Tibial nerve (tissue), 4 donors: Measurements from ENCODE around the gene FGD3. TPM values are rescaled to one million over a fixed set of nuclear protein-coding genes. Genes with fewer than 3 reads are reported as not detected.

Experiments used
- DNase-seq, 2 donors: peaks; one replicate each; pipeline ENCODE4 v3.0.0-alpha.2; 2019; ENCODE audit warnings: low spot score in 2 of 2
- H3K27ac ChIP-seq, 4 donors: fragments of 200-600 bp; sonication (generic) in 3 of 4; one replicate each; pipeline ENCODE4 v1.5.1; 2017 to 2019; ENCODE audit warnings: mild to moderate bottlenecking in 1 of 4
- H3K27me3 ChIP-seq, 2 donors: fragments of 200-600 bp; sonication (generic) in 1 of 2; one replicate each; pipeline versions ENCODE4 v1.5.1 to v1.6.0; 2017 to 2019
- H3K36me3 ChIP-seq, 3 donors: fragments of 200-600 bp; sonication (generic); one replicate each; pipeline ENCODE4 v1.5.1; 2018 to 2019
- H3K4me1 ChIP-seq, 4 donors: fragments of 200-600 bp; sonication (generic) in 3 of 4; one replicate each; pipeline ENCODE4 v1.5.1; 2017 to 2019
- H3K4me3 ChIP-seq, 4 donors: fragments of 200-600 bp; sonication (generic) in 3 of 4; one replicate each; pipeline ENCODE4 v1.5.1; 2017 to 2019; ENCODE audit warnings: mild to moderate bottlenecking in 1 of 4, moderate library complexity in 1 of 4
- H3K9me3 ChIP-seq, 4 donors: fragments of 200-600 bp; sonication (generic) in 3 of 4; one replicate each; pipeline ENCODE4 v1.5.1; 2017 to 2019
- EP300 ChIP-seq, 2 donors: sonication (generic); formaldehyde crosslinking; IDR thresholded peaks; one replicate each; pipeline ENCODE4 v1.6.1; 2017; ENCODE audit warnings: antibody characterized with exemption in 2 of 2, mild to moderate bottlenecking in 1 of 2
- POLR2A ChIP-seq, 2 donors: fragments of 450-650 bp; IDR thresholded peaks; one replicate each; pipeline ENCODE4 v1.6.1; 2017; ENCODE audit warnings: antibody characterized with exemption in 2 of 2, mild to moderate bottlenecking in 2 of 2, moderate library complexity in 2 of 2
- WGBS, 2 donors: methylation state at CpG; one replicate each; pipeline ENCODE4 v1.1.5; 2018; 5-methylcytosine and 5-hydroxymethylcytosine counted together
- total RNA-seq, 4 donors: library from RNA; depleted of rRNA; stranded (reverse); fragments of >200 nt; gene quantifications; one replicate each; pipeline ENCODE4 v1.1.0, GENCODE V29; 2016
- TF ChIP-seq, protein P1 (sequence below), 5 experiments: fragments of 200-600 bp in 3 of 5; fragments of 450-650 bp in 2 of 5; sonication (generic) in 3 of 5; IDR thresholded peaks; one replicate each; pipeline ENCODE4 v1.5.1; 2016 to 2019; ENCODE audit warnings: antibody characterized with exemption in 5 of 5, mild to moderate bottlenecking in 3 of 5, moderate library complexity in 2 of 5

Gene FGD3
- total RNA-seq, 4 donors from 2014 or later: 6.7 to 13.8 (median 7.3) TPM

DNA sequence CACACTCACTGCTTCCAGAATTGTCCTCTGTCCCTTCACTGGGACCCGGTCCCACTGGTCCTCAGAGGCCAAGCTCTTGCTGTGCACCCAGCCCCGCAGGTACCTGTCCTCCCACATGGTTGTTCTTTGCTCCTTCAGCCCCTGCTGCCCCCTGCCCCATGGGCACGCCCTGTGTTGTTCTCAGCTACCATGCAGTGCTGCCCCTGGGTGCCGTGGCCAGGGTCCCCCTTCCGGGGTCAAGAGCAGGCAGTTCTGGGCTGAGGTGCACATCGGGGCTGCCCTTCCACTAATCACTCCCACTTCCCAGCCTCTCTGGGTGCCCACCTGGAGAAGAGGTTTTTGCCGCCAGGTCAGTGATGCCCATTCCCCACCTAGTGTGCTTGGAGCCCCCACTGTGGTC lies 79.3 kb downstream of the FGD3 start:
- Histone ChIP-seq H3K4me1 (peaks cover 0 to 6% (median 0%) of the 10 kb centered on the region in 4 donors), H3K9me3 (no peaks in the 10 kb centered on the region), H3K4me3 (no peak overlapping the region), H3K27me3 (no peaks in the 10 kb centered on the region), H3K27ac (no peak overlapping the region), H3K36me3 (no peaks in the 10 kb centered on the region)
- TF ChIP-seq, protein P1, sequence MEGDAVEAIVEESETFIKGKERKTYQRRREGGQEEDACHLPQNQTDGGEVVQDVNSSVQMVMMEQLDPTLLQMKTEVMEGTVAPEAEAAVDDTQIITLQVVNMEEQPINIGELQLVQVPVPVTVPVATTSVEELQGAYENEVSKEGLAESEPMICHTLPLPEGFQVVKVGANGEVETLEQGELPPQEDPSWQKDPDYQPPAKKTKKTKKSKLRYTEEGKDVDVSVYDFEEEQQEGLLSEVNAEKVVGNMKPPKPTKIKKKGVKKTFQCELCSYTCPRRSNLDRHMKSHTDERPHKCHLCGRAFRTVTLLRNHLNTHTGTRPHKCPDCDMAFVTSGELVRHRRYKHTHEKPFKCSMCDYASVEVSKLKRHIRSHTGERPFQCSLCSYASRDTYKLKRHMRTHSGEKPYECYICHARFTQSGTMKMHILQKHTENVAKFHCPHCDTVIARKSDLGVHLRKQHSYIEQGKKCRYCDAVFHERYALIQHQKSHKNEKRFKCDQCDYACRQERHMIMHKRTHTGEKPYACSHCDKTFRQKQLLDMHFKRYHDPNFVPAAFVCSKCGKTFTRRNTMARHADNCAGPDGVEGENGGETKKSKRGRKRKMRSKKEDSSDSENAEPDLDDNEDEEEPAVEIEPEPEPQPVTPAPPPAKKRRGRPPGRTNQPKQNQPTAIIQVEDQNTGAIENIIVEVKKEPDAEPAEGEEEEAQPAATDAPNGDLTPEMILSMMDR (IDR thresholded peaks at IDR 0.05): no peak
- TF ChIP-seq EP300 (IDR thresholded peaks at IDR 0.05): no peak
- TF ChIP-seq POLR2A (IDR thresholded peaks at IDR 0.05): no peak
- WGBS, 2 donors: 90 to 96% methylated on average over 7 of the region's 7 CpGs
- DNase-seq: no peak

DNA sequence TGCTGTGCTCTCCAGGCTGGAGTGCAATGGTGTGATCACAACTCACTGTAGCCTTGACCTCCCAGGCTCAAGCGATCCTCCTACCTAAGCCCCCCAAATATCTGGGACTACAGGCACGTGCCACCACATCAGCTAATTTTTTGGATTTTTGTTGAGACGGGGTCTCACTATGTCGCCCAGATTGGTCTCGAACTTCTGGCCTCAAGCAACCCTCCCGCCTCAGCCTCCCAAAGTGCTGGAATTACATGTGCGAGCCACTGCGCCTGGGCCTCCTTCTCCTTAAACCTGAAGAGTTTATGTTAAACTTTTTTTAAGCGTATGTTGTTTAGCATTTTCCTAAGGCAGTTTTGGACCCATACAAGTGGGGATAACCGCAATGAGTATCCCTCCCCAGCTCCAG lies 80.4 kb downstream of the FGD3 start:
- WGBS, 2 donors: 90 to 96% methylated on average over 10 of the region's 10 CpGs
- no peak overlapping the region for H3K4me3 ChIP-seq
- DNase-seq: no peak
- H3K4me1 ChIP-seq: peaks cover 0 to 15% (median 3%) of the 10 kb centered on the region in 4 donors
- no peaks in the 10 kb centered on the region for H3K27me3 ChIP-seq
- TF ChIP-seq POLR2A (IDR thresholded peaks at IDR 0.05) (no peak), EP300 (IDR thresholded peaks at IDR 0.05) (no peak)
- TF ChIP-seq, protein P1 (IDR thresholded peaks at IDR 0.05): no peak
- no peaks in the 10 kb centered on the region for H3K9me3 ChIP-seq
- H3K27ac ChIP-seq: no peak overlapping the region
- H3K36me3 ChIP-seq: no peaks in the 10 kb centered on the region

DNA sequence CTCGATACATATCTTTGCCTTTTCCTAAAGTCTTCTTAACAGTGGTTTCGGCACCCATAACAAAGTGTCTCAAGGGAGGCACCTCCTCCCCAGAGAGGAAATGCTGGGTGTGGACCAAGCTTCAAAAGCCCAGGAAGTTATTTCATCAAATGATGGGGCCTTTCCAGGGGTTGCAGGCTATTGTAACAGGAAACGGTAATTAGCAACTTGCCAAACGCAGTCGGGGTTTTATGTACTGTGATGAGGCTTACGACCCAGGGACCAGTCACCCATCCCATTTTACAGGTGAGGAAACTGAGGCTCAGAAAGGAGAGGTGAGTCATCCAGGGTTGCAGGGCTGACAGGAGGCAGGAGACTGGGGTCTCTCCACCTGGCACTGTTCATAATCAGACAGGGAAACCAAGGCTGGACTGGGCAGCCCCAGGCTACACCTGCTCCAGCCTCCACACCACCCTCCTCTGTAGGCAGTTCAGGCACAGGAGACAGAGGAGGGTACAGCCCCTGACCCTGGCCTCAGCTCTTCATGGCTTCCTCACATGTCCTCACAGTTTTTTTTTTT lies 81.2 kb downstream of the FGD3 start:
- 35 to 44% methylated on average over 6 of the region's 6 CpGs for WGBS, 2 donors
- DNase-seq: no peak
- Histone ChIP-seq H3K9me3 (no peaks in the 10 kb centered on the region), H3K36me3 (no peaks in the 10 kb centered on the region), H3K27me3 (no peaks in the 10 kb centered on the region), H3K4me1 (peaks cover 0 to 18% (median 3%) of the 10 kb centered on the region in 4 donors), H3K4me3 (no peak overlapping the region), H3K27ac (peak overlapping the region in 1 of 4 donors; percentile 50)
- TF ChIP-seq, protein P1 (IDR thresholded peaks at IDR 0.05): no peak
- peak in 1 of 2 donors; percentile 7 for TF ChIP-seq EP300 (IDR thresholded peaks at IDR 0.05)

DNA sequence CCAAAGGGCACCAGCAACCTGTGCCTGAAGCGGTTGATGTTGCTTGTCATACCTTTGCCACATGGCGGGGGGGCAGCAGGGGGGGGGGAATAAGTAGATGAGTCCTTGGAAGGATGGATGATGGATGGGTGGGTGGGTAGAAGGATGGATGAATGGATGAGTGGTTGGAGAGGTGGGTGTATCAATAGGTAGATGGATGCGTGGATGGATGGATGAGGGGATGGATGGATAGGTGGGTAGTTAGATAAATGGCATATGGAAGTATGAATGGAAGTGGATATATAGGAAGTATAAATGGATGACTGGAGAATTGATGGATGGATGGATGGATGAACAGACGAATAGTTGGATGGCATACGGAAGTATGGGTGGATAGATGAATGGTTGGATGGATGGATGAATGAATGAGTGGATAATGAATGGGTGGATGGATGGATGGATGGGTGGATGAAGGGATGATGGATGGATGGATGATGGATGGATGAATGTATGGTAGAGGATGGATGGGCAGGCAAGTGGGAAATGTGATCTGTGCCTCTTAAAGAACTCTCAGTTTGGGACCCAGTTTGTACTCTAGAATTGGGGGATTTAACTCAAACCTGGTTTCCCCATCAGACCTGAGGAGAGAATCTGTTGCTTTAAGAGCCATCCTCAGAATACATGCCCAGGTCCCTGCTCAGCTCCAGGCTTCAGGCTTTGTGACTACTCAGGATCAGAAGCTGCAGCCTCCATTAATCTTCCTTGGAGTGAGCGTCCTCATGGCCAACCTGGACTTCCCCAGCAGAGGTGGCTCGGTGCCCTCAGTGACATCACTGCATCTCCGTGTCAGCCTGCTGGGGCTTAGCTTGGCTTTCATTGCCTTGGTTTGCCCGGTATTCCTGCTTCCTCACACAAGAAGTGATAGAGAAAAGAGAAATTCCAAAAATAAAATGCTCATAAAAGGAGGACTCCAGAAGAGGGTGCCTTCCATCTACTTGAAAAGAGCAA lies 83.6 kb downstream of the FGD3 start:
- TF ChIP-seq POLR2A (IDR thresholded peaks at IDR 0.05) (no peak), EP300 (IDR thresholded peaks at IDR 0.05) (no peak)
- Histone ChIP-seq H3K9me3 (no peaks in the 10 kb centered on the region), H3K4me1 (peaks cover 0 to 18% (median 3%) of the 10 kb centered on the region in 4 donors), H3K27ac (no peak overlapping the region), H3K36me3 (no peaks in the 10 kb centered on the region), H3K27me3 (no peaks in the 10 kb centered on the region), H3K4me3 (no peak overlapping the region)
- WGBS, 2 donors: 82 to 85% methylated on average over 9 of the region's 9 CpGs
- no peak for DNase-seq

DNA sequence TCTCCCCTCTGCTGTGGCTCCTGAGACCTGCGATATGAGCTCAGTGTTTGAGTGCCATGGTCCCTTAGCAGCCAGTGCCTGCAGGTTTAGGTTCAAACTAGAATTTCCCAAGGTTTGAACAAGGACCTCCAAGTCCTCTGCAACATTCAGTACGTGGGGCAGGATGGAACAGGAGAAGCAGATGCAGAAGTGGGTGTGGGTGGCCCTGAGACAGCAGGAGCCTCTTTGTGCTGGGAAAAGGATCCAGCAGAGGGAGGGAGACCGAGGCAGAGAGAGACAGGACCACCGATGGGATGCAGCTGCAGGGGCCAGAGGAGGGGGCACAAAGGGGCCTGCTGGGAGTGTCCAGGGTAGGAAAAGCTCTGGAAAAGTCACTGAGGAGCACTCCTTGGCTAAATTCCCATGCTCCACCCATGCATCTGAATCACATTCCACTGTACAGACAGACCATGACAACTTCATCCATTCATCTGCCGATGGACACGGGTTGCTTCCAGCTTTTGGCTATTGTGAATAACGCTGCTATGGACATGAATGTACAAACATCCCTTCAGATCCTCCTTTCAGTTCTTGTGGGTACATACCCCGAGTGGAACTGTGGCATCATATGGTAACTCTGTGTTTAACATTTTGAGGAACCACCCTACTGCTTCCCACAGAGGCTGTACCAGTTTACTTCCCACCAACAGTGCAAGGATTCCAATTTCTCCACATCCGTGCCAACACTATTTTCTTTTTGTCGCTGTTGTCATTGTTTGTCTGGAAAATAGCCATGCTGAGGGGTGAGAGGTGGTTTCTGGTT lies 84.5 kb downstream of the FGD3 start:
- no peak for DNase-seq
- Histone ChIP-seq H3K36me3 (no peaks in the 10 kb centered on the region), H3K4me3 (no peak overlapping the region), H3K27ac (no peak overlapping the region), H3K27me3 (no peaks in the 10 kb centered on the region), H3K9me3 (no peaks in the 10 kb centered on the region), H3K4me1 (peaks cover 0 to 18% (median 3%) of the 10 kb centered on the region in 4 donors)
- WGBS, 2 donors: 40 to 42% methylated on average over 10 of the region's 10 CpGs
- TF ChIP-seq EP300 (IDR thresholded peaks at IDR 0.05): no peak
- TF ChIP-seq, protein P1 (IDR thresholded peaks at IDR 0.05): no peak
- TF ChIP-seq POLR2A (IDR thresholded peaks at IDR 0.05): no peak
